Memory B cell (primary cell): Measurements from ENCODE around the gene SUPT4H1.
A peak's percentile ranks its signal among the peaks of the same experiment; 100 is the strongest.

Experiments used
- ATAC-seq: fragments of 150-1000 bp; cut with Tn5 transposase; 2 replicates; pipeline ENCODE4 v1.10.0; 2021; ENCODE audit warnings: low read depth, mild to moderate bottlenecking, moderate library complexity
- DNase-seq, 2 donors: peaks; one replicate each; pipeline ENCODE4 v3.0.0; 2022; ENCODE audit warnings: low spot score in 2 of 2
- H3K27ac Mint-ChIP-seq: one replicate; pipeline ENCODE4 v1.8.0; 2022; ENCODE audit warnings: mild to moderate bottlenecking, moderate library complexity, mixed read lengths
- H3K27me3 Mint-ChIP-seq: one replicate; pipeline ENCODE4 v1.8.0; 2022; ENCODE audit warnings: mixed read lengths
- H3K36me3 Mint-ChIP-seq: one replicate; pipeline ENCODE4 v1.8.0; 2022; ENCODE audit warnings: mild to moderate bottlenecking, mixed read lengths
- H3K4me1 Mint-ChIP-seq: one replicate; pipeline ENCODE4 v1.8.0; 2022; ENCODE audit warnings: mixed read lengths
- H3K4me3 Mint-ChIP-seq: one replicate; pipeline ENCODE4 v1.8.0; 2022; ENCODE audit warnings: mild to moderate bottlenecking, moderate library complexity, mixed read lengths
- H3K9me3 Mint-ChIP-seq: one replicate; pipeline ENCODE4 v1.8.0; 2022; ENCODE audit warnings: mixed read lengths

The SUPT4H1 gene

DNA sequence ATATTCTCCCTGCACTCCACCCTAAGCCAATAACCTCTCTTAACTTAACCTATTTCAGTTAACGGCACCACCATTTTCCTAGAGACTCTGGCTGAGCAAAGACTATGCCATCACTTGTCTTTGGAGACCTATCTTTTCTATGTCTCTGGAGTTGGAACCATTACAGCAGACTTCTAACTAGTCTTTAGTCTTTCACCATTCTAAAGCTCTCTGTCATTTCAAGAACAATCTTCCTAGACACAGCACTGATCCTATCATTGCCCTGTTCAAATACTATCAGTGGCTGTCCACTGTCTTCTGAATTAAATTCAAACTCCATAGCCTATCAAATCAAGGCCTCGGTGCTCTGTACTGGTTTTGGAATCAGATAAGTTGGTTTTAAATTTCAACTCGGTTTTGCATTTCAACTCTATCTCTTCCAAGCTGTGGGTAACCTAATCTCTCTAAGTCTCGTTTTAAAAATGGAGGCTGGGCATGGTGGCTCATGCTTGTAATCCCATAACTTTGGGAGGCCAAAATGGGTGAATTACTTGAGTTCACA lies 33.4 kb upstream of the SUPT4H1 start:
- no peak overlapping the region for H3K4me3 Mint-ChIP-seq
- H3K9me3 Mint-ChIP-seq: no peaks in the 10 kb centered on the region
- ATAC-seq: no peak
- peaks cover 16% of the 10 kb centered on the region for H3K4me1 Mint-ChIP-seq
- no peaks in the 10 kb centered on the region for H3K27me3 Mint-ChIP-seq
- peaks cover 2% of the 10 kb centered on the region for H3K36me3 Mint-ChIP-seq
- H3K27ac Mint-ChIP-seq: no peak overlapping the region
- DNase-seq: no peak

DNA sequence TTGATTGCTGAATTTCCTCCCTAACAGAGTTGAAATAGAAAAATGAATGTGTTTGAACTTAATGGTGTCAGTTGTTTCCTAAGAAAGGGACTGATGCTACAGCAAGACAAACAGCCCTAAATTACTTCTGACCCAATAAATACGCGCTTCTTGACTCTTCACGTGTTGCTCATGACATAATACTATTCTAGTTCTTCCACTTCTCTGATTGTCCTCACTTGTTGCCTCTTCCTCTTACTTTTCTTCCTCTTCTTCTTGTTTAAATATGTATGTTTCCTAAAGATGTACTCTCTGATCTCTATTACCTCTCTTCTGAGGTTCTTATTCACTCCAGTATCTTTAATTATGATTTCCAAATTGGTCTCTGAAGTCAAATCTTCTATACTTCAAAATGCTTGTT lies 32.9 kb upstream of the SUPT4H1 start:
- ATAC-seq (no peak), DNase-seq (no peak)
- H3K27me3 Mint-ChIP-seq: no peaks in the 10 kb centered on the region
- peaks cover 16% of the 10 kb centered on the region for H3K4me1 Mint-ChIP-seq
- H3K4me3 Mint-ChIP-seq: no peak overlapping the region
- no peaks in the 10 kb centered on the region for H3K9me3 Mint-ChIP-seq
- no peak overlapping the region for H3K27ac Mint-ChIP-seq
- peaks cover 2% of the 10 kb centered on the region for H3K36me3 Mint-ChIP-seq

DNA sequence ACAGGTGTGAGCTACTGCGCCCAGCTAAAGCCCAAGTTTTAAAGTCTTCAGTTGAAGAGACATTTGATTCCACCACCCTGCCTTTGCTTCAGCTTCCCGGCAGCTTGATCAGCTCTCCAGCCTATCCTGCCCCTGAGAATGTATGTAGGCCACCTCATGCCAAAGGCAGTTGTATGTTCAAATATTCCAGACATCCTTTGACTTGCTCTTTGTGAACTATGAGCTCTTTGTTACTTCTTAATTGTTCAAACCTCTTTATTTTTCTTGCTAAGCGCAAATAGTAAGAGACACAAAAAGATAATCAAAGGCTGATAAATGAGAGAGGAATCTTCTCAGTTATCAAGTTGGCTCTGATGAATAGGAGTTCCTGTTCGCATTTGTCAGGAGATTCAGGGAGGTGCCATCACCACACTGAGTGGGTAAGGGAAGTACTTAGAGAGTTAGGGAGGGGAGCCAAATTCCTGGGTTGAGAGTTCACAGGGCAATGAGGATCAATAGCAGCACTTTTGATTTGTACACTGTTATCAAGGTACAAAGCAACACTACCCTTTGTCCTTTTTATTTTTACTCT lies 32.0 kb upstream of the SUPT4H1 start:
- DNase-seq: no peak
- Mint-ChIP-seq H3K27ac (no peak overlapping the region), H3K4me3 (no peak overlapping the region), H3K9me3 (no peaks in the 10 kb centered on the region), H3K4me1 (peaks cover 16% of the 10 kb centered on the region), H3K36me3 (peaks cover 2% of the 10 kb centered on the region), H3K27me3 (no peaks in the 10 kb centered on the region)
- no peak for ATAC-seq

DNA sequence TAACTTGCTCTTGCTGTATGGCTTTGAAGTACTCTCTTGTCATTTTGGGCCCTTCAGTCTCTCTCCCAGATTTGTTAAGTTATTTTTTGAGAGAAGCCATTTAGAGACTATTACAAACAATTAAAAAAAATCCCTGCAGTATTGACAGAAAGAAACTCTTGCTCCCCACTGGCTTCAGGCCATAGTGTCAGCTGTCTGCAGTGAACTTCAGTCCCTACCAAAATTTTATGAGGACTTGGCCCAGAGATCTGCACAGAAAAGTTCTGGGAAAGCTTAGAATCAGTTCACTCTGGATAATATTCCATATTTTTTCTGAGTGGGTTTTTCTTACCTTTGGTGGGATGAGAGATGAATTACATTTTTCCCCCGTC lies 30.9 kb upstream of the SUPT4H1 start:
- peaks cover 2% of the 10 kb centered on the region for H3K36me3 Mint-ChIP-seq
- no peak for DNase-seq
- peak overlapping the region; percentile 63 for H3K27ac Mint-ChIP-seq
- no peak for ATAC-seq
- no peaks in the 10 kb centered on the region for H3K27me3 Mint-ChIP-seq
- H3K4me3 Mint-ChIP-seq: peak overlapping the region; percentile 66
- H3K4me1 Mint-ChIP-seq: peaks cover 16% of the 10 kb centered on the region
- no peaks in the 10 kb centered on the region for H3K9me3 Mint-ChIP-seq

DNA sequence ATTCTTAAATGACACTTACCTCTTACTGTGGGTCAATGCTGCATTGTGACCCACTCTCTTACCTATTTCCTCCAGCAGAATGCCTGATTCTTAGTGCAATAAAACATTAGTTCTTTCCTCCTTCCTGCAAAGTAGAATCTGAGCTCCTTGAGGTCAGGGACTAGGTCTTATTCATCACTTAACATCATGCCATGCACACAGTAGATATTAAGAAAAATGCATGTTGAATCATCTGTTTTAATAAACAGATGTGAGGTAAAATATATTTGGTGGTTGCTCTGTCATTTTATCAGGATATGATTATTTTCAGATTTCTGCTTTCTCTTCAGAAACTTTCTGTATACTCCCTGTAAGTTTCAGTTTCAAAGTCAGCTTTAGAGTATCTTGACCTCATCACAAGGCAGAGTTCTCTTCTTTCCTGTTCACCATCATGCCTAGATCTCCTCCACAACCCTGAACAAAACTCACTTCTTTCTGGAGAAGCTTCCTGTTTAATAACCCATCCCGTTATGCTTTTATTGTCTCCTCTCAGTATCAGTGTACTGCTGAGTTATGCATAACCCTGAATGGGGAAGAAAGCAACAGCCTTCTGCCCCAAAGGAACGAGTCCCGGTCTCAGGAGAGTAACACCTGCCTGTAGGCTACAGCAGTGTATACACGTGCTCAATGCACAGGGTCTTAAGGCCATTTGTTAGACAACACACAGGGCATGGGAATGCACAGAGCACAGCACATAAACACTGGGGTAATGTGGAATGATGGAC lies 30.3 kb upstream of the SUPT4H1 start:
- Mint-ChIP-seq H3K4me1 (peaks cover 16% of the 10 kb centered on the region), H3K27ac (peak overlapping the region; percentile 63)
- peak; percentile 80 for ATAC-seq

DNA sequence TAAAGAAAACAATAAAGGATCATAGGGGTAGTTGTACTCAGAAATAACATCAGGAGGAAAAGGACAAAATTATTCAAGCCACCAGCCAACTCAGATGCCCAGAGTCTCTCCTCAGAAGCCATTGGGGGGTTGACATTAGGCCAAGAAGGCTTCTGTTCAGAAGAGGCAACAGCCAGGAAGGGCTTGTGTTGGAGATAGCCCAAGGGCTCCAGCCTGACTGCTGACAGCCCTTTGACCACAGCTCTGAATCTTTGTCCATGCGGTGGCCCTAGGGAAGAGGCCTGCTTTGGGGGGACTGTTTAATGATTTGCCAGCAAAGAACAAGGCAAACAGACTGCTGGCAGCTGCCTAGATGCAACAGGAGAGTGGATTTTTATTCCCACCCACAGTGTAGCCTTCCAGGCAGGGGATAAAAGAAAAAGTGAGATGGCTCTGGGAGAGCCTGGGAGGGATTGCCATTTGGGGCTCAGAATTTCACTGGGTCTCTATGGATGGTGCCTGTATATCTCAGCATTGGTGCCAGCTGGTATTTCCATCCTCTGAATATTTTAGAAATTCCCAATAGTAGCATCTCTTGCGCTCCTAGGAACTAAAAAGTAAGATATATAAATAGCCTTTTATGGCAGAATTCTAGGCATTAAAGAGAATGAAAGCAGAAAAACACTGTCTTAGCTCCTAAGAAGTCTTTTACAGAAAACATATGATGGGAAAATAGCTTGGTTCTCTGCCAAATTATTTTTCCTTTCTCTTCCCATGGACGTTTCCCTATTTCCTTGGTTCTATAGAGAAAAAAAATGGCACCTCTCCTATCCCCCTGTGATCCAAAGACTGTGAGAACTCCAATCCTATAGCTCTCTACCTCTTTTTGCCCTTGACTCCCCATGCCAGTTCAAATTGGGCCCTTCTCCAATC lies 29.4 kb upstream of the SUPT4H1 start:
- Mint-ChIP-seq H3K4me3 (no peak overlapping the region), H3K4me1 (peaks cover 19% of the 10 kb centered on the region), H3K27ac (peak overlapping the region; percentile 63)

More for the DNA sequence above, 30.3 kb upstream of the SUPT4H1 start:
- peaks cover 2% of the 10 kb centered on the region for H3K36me3 Mint-ChIP-seq
- peak overlapping the region; percentile 66 for H3K4me3 Mint-ChIP-seq
- DNase-seq: no peak
- no peaks in the 10 kb centered on the region for H3K9me3 Mint-ChIP-seq
- no peaks in the 10 kb centered on the region for H3K27me3 Mint-ChIP-seq

DNA sequence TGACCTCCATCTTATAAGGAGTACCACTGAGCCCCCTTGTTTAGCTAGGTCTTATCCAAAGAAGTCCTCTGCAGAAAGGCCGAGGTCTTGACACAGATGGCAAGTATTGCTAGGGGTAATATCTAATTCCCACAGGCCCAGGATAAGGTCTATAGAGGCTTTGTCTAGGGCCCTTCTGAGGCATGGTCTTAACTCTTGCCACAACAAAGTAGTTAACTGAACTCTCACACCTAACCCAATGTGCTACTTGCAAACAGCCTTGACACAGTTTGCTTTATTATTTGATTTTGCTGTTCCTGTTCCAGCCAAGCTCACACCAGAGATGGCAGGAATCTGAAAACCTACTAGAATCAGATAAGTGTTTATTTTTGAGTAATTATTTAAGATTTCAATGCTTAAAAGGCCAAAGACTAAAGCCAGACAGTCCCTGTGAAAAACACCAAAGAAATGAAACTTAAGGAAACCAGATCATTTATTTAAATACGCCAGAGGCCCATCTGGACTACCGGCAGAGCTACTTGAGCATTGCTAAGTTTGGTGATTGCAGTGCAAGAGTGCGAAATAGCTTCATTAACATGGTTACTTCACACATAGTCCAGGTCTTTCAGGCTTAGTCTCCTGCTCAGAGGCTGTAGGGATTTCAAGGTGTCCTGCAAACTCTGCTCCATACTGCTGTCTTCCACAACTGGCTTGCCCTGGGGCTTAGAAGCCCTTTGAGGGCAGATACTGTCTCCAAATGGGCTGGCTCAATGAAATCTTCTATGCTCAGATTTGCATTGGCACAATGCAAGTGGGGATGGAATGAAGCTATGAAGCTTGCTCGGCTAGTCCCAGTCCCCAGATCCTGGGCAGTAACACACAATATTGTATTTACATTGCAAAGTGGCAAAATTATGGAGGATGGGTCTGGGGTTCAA lies 28.5 kb upstream of the SUPT4H1 start:
- H3K36me3 Mint-ChIP-seq: no peaks in the 10 kb centered on the region
- no peak overlapping the region for H3K4me3 Mint-ChIP-seq
- H3K9me3 Mint-ChIP-seq: no peaks in the 10 kb centered on the region
- ATAC-seq (no peak), DNase-seq (no peak)
- H3K27ac Mint-ChIP-seq: peak overlapping the region; percentile 51
- H3K27me3 Mint-ChIP-seq: no peaks in the 10 kb centered on the region
- peaks cover 19% of the 10 kb centered on the region for H3K4me1 Mint-ChIP-seq

More for the DNA sequence above, 29.4 kb upstream of the SUPT4H1 start:
- ATAC-seq: no peak
- DNase-seq: no peak
- Mint-ChIP-seq H3K36me3 (peaks cover under 1% of the 10 kb centered on the region), H3K27me3 (no peaks in the 10 kb centered on the region), H3K9me3 (no peaks in the 10 kb centered on the region)

DNA sequence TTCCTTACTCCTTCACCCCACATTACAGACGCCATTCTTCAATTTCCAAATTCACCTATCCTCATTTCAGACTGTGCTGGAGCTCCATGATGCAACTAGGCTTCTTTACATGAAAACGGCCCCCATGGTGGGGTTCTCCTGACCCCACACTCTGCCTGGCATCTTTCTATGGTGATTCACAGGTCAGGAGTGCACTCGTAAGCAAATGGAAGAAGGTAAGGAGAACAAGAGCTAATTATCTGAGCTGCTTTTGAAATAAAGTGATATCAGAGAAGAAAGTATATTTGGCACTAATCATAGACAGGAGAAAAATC lies 27.5 kb upstream of the SUPT4H1 start:
- no peaks in the 10 kb centered on the region for H3K36me3 Mint-ChIP-seq
- no peaks in the 10 kb centered on the region for H3K9me3 Mint-ChIP-seq
- no peak overlapping the region for H3K27ac Mint-ChIP-seq
- H3K4me1 Mint-ChIP-seq: peaks cover 15% of the 10 kb centered on the region
- H3K4me3 Mint-ChIP-seq: no peak overlapping the region
- no peaks in the 10 kb centered on the region for H3K27me3 Mint-ChIP-seq
- ATAC-seq: no peak
- DNase-seq: no peak

DNA sequence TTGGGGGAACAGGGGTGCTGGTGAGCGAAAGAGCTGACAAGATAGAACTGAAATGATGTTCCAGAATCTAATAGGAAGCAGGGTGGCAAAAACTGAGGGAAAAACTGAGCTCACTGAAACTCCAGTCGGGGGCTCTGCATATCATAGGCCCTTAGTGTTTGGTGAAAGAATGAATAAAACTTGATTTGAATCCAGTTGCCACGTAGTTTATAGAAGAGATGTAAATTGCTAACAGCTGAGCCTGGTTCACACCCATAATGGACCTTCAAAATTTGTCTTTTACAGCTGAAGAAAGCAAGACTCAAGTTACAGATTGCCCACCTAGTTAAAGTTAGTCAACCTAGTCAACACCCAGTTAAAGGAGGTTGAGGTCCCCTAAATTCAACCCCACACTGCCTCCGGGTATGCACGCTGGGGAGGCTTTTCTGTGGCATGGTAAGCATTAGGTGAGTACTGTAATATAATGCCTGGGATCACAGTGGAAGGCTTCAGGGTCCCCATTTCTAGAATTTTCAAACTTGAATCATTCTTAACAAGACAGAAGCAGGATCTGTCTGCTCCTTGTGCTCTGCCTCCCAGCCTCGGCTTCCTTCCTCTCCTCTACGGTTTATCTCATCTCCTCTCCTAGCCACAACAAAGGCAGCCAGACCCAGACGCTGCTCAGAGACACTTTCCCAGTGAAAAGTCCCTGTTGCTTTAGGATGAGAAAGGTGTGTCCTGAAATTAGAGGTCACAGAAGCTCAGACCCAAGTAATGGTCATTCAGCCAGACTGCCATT lies 26.9 kb upstream of the SUPT4H1 start:
- no peak for DNase-seq
- no peak overlapping the region for H3K4me3 Mint-ChIP-seq
- H3K36me3 Mint-ChIP-seq: no peaks in the 10 kb centered on the region
- H3K27ac Mint-ChIP-seq: no peak overlapping the region
- ATAC-seq: no peak
- no peaks in the 10 kb centered on the region for H3K27me3 Mint-ChIP-seq
- peaks cover 15% of the 10 kb centered on the region for H3K4me1 Mint-ChIP-seq
- H3K9me3 Mint-ChIP-seq: no peaks in the 10 kb centered on the region

DNA sequence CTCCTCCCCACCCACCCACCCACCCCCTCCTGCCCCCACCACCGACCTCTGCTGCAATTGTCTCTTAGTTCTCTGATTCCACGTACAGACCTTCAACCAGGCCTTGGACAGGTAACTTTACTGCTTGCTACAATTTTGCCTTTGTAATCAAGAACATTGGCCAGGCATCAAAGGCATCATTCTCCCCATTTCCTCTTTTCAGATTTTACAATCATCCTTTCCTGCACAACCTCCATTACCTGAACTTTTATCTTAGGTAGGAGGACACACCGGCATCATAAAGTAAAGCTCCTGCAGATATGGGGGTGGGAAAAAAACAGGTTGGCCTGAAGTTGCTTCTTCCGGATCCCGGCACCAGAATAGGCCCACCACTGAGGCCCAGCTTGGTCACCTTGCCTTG lies 25.7 kb upstream of the SUPT4H1 start:
- no peaks in the 10 kb centered on the region for H3K36me3 Mint-ChIP-seq
- H3K27ac Mint-ChIP-seq: no peak overlapping the region
- no peaks in the 10 kb centered on the region for H3K27me3 Mint-ChIP-seq
- DNase-seq: no peak
- no peak for ATAC-seq
- H3K4me1 Mint-ChIP-seq: peaks cover 14% of the 10 kb centered on the region
- no peak overlapping the region for H3K4me3 Mint-ChIP-seq
- no peaks in the 10 kb centered on the region for H3K9me3 Mint-ChIP-seq

DNA sequence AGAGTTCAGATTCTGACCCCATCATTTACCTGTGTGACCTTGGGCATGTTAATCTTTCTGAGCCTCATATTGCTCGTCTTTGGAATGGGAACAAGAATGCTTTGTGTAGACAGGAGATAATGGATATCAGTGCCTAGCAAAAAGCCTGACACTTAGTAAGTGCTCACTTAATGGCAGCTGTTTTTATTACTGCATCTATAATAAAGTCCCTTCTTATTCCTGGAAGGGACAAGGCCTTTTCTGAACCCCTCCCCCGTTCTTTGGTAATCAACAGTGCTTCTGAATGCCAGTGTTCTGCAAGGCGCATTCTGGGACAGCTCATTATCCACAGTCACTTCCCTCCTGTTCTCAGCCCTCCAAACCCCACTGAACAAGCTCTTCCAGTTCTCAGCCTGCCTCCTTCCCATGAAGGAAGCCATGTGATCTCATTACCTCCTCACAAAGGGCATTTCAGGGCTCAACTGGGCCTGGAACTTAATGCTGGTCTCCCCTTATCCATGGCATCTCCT lies 25.1 kb upstream of the SUPT4H1 start:
- H3K36me3 Mint-ChIP-seq: no peaks in the 10 kb centered on the region
- H3K4me3 Mint-ChIP-seq: no peak overlapping the region
- no peaks in the 10 kb centered on the region for H3K27me3 Mint-ChIP-seq
- no peak for ATAC-seq
- DNase-seq: no peak
- peaks cover 9% of the 10 kb centered on the region for H3K4me1 Mint-ChIP-seq
- H3K27ac Mint-ChIP-seq: no peak overlapping the region
- H3K9me3 Mint-ChIP-seq: no peaks in the 10 kb centered on the region

DNA sequence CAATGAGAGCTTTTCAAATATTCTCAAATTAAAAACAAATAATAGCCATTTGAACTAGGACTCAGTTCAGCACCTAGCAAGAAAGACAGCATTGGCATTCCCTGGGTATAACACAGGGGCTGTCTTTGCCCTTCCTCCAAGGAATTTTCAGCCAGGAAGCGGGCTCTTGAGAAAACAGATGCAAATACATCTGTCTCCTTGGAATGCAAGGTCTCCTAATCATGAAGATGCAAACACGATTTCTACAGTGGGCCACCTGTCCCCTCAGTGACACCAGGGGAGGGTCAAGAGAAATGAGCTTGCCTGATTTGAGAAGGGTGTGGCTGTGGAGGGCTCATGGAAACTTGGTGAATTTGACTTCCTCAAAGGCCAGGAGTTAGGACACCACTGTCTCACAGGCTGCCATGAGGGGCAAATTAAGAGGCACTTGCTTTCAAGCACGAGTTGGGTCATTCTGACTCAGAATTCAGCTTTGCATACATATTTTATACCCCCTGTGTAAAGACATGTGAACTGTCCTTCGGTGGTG lies 24.5 kb upstream of the SUPT4H1 start:
- H3K4me1 Mint-ChIP-seq: peaks cover 5% of the 10 kb centered on the region
- no peak for ATAC-seq
- DNase-seq: no peak
- no peaks in the 10 kb centered on the region for H3K36me3 Mint-ChIP-seq
- H3K9me3 Mint-ChIP-seq: no peaks in the 10 kb centered on the region
- no peaks in the 10 kb centered on the region for H3K27me3 Mint-ChIP-seq
- H3K4me3 Mint-ChIP-seq: no peak overlapping the region
- H3K27ac Mint-ChIP-seq: no peak overlapping the region
